ENCODE measurements around the gene ALX1. TPM values are rescaled to one million over a fixed set of nuclear protein-coding genes. Genes with fewer than 3 reads are reported as not detected.

ALX1 gene
- total RNA-seq, 6 experiments from 2014 or later, result not detected

DNA sequence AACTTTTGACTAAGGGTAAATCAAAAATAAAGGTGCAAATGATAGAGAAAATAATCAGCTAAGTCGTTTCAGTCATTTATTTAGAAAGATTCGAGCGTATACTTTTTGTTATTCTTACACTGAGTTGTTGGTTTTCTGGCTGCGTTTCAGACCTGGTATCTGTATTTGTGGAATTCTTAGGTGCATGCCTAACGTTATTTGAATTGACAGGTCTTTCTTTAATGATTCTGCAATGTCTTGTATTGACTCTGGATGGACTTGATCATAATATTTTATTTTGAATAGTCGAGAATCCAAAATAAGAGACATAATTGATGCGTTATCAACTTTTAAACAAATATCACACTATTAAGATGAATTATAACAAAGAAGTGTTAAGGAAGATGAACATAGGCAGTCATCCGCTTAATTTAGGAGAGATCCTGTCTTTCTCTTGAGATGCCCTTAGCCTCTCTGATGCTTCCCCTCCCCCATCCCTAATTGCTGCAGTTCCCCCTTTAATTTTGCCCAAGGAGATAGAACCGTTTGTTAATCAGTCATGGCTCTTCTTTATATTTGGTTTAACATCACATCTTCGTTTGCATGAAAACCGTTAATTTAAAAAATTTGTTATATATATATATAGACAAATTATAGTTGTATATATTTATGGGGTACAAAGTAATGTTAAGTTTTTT lies 1.8 kb downstream of the ALX1 start:
- Histone ChIP-seq H3K27ac (no peak overlapping the region), H3K27me3 (peaks cover 5 to 42% of the 10 kb centered on the region in 2 donors), H3K4me1 (peaks cover 0 to 10% (median 0%) of the 10 kb centered on the region in 4 donors), H3K36me3 (no peaks in the 10 kb centered on the region), H3K9me3 (no peaks in the 10 kb centered on the region), H3K4me3 (no peak overlapping the region)
- no peak for TF ChIP-seq POLR2A (IDR thresholded peaks at IDR 0.05)
- TF ChIP-seq, protein P1, sequence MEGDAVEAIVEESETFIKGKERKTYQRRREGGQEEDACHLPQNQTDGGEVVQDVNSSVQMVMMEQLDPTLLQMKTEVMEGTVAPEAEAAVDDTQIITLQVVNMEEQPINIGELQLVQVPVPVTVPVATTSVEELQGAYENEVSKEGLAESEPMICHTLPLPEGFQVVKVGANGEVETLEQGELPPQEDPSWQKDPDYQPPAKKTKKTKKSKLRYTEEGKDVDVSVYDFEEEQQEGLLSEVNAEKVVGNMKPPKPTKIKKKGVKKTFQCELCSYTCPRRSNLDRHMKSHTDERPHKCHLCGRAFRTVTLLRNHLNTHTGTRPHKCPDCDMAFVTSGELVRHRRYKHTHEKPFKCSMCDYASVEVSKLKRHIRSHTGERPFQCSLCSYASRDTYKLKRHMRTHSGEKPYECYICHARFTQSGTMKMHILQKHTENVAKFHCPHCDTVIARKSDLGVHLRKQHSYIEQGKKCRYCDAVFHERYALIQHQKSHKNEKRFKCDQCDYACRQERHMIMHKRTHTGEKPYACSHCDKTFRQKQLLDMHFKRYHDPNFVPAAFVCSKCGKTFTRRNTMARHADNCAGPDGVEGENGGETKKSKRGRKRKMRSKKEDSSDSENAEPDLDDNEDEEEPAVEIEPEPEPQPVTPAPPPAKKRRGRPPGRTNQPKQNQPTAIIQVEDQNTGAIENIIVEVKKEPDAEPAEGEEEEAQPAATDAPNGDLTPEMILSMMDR (IDR thresholded peaks at IDR 0.05), result no peak
- ATAC-seq, result no peak
- no peak for DNase-seq
- 4% methylated on average over 11 of the region's 11 CpGs for WGBS (ENCODE audit: insufficient coverage, low coverage, low lambda C conversion rate, missing lambda C conversion rate)
- intact Hi-C loops (cut with DNase I), result no loop called here

DNA sequence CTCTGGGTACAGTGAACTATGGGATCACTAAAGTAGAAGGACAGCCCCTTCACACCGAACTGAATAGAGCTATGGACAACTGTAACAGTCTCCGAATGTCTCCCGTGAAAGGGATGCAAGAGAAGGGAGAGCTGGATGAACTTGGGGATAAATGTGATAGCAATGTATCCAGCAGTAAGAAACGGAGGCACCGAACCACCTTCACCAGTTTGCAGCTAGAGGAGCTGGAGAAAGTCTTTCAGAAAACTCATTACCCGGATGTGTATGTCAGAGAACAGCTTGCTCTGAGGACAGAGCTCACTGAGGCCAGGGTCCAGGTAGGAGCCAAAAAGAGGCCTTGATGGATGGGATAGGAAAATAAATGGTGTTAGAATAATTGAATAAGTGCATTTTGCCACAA lies 3.5 kb downstream of the ALX1 start:
- Histone ChIP-seq H3K27me3 (peaks cover 5 to 38% of the 10 kb centered on the region in 2 donors), H3K9me3 (no peaks in the 10 kb centered on the region), H3K27ac (no peak overlapping the region), H3K4me3 (no peak overlapping the region), H3K4me1 (peaks cover 0 to 10% (median 0%) of the 10 kb centered on the region in 4 donors), H3K36me3 (no peaks in the 10 kb centered on the region)
- TF ChIP-seq POLR2A (IDR thresholded peaks at IDR 0.05), result no peak
- TF ChIP-seq, protein P1 (IDR thresholded peaks at IDR 0.05), result no peak
- intact Hi-C loops (cut with DNase I), result no loop called here
- 25% methylated on average over 6 of the region's 6 CpGs for WGBS (ENCODE audit: insufficient coverage, low coverage, low lambda C conversion rate, missing lambda C conversion rate)
- ATAC-seq, result no peak
- no peak for DNase-seq

DNA sequence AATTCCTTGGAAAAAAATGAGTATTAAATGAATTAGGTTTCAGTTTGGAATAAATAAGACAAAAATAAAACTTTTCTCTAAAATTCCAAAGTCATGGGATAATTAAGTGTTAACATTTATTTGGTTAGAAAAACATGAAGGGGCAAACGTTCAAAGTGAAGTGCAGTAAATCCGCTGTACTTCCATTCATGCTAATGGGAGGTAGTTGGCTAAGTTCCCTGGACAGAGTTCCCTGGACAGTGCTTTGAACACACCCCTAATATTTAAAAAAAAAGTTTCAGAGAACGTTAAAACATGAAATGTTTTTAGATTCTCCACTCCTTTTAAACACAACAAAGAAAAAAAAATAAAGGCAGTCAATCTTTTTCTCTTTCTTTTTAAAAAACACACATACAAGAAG lies 16.3 kb downstream of the ALX1 start:
- intact Hi-C loops (cut with DNase I), result no loop called here
- Histone ChIP-seq H3K27me3 (peaks cover 0 to 5% of the 10 kb centered on the region in 2 donors), H3K36me3 (no peaks in the 10 kb centered on the region), H3K4me1 (no peaks in the 10 kb centered on the region), H3K4me3 (no peak overlapping the region), H3K27ac (no peak overlapping the region), H3K9me3 (no peaks in the 10 kb centered on the region)
- no peak for ATAC-seq
- no peak for DNase-seq
- TF ChIP-seq, protein P1 (IDR thresholded peaks at IDR 0.05), result no peak
- TF ChIP-seq POLR2A (IDR thresholded peaks at IDR 0.05), result no peak
- WGBS (ENCODE audit: insufficient coverage, low coverage, low lambda C conversion rate, missing lambda C conversion rate), result 12% methylated on average over 3 of the region's 3 CpGs

DNA sequence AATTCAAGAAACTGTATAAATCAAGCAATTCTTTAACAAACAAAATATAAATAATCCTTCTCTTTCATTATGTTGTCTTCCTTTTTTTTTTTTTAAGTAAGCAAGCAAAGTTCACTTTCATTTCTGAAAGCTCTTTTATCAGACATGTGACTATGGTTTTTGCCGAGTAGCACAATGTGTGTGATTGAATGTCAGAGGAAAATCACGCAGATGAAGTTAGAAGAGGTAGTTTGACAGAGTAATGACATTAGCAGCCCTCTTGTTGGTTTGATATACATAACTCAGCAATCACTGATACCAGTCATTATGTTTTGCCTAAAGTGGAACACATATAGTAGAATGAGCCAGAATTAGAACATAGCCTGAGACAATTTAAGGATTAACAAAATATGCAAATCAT lies 19.0 kb downstream of the ALX1 start:
- Histone ChIP-seq H3K4me3 (no peak overlapping the region), H3K9me3 (no peaks in the 10 kb centered on the region), H3K27me3 (no peaks in the 10 kb centered on the region), H3K36me3 (no peaks in the 10 kb centered on the region), H3K4me1 (no peaks in the 10 kb centered on the region), H3K27ac (no peak overlapping the region)
- WGBS (ENCODE audit: insufficient coverage, low coverage, low lambda C conversion rate, missing lambda C conversion rate), result 28% methylated on average over 2 of the region's 2 CpGs
- intact Hi-C loops (cut with DNase I), result no loop called here
- TF ChIP-seq, protein P1 (IDR thresholded peaks at IDR 0.05), result no peak
- TF ChIP-seq POLR2A (IDR thresholded peaks at IDR 0.05), result no peak
- DNase-seq, result no peak
- no peak for ATAC-seq

Data from right lobe of liver (tissue), 6 donors.